ENCODE measurements around the gene RHOB.
"Not testable (repeated sequence)": the region's sequence is repeated elsewhere in the genome, so short reads cannot be mapped to it uniquely, and the experiment has no call there.

RHOB gene

DNA sequence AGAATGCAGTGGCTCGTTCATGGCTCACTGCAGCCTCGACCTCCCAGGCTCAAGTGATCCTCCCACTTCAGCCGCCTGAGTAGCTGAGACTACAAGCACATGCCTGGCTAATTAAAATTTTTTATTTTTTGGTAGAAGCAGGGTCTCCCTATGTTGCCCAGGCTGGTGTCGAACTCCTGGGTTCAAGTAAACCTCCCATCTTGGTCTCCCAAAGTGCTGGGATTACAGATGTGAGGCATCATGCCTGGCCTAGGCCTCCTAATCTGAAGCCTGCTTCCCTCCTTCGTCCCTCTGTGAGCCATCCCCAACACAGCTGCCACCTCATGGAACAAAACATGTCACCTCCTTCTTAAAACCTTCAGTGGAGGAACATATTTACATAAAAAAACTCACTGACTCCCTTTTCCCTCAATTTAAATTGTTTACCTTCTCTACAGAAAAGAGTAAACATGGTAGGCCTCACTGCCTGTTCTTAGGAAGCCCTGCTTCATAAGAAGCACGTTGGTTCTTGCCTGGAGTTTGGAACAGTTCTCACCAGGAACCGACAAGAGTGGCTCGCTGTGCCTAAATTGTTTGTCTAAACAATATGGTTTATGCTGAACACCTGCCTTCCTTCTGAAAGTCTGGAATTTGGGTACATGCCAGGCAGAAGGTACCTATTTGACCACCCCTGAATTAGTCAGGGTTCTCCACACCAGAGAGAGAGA, 12.1 kb upstream of the RHOB start:
- H3K4me1 Mint-ChIP-seq, result no peaks in the 10 kb centered on the region
- peaks cover 46% of the 10 kb centered on the region for H3K27me3 Mint-ChIP-seq
- H3K9me3 Mint-ChIP-seq, result no peaks in the 10 kb centered on the region

GRCh38 chr2:20435456-20435855, 11.4 kb upstream of the RHOB start:
- H3K27me3 Mint-ChIP-seq, result peaks cover 52% of the 10 kb centered on the region

More for the DNA sequence above, 12.1 kb upstream of the RHOB start:
- Mint-ChIP-seq H3K4me3 (no peak overlapping the region), H3K36me3 (ENCODE audit: insufficient read depth) (no peaks in the 10 kb centered on the region), H3K27ac (ENCODE audit: low read depth) (no peak overlapping the region)
- no peak for DNase-seq (ENCODE audit: low spot score in 2 of 2)
- no peak for ATAC-seq (replicated peaks; ENCODE audit: extremely low read depth, poor library complexity, severe bottlenecking)

GRCh38 chr2:20436716-20437470, 10.0 kb upstream of the RHOB start:
- ATAC-seq (replicated peaks; ENCODE audit: extremely low read depth, poor library complexity, severe bottlenecking), result no peak
- Mint-ChIP-seq H3K27me3 (peaks cover 56% of the 10 kb centered on the region), H3K9me3 (no peaks in the 10 kb centered on the region), H3K27ac (ENCODE audit: low read depth) (no peak overlapping the region), H3K4me3 (no peak overlapping the region), H3K36me3 (ENCODE audit: insufficient read depth) (no peaks in the 10 kb centered on the region), H3K4me1 (no peaks in the 10 kb centered on the region)
- DNase-seq (ENCODE audit: low spot score in 2 of 2), result no peak

More at GRCh38 chr2:20435456-20435855, 11.4 kb upstream of the RHOB start:
- not testable (repeated sequence) for H3K36me3 Mint-ChIP-seq (ENCODE audit: insufficient read depth); H3K4me1 Mint-ChIP-seq; H3K27ac Mint-ChIP-seq (ENCODE audit: low read depth); H3K4me3 Mint-ChIP-seq; DNase-seq (ENCODE audit: low spot score in 2 of 2); ATAC-seq (replicated peaks; ENCODE audit: extremely low read depth, poor library complexity, severe bottlenecking); H3K9me3 Mint-ChIP-seq

DNA sequence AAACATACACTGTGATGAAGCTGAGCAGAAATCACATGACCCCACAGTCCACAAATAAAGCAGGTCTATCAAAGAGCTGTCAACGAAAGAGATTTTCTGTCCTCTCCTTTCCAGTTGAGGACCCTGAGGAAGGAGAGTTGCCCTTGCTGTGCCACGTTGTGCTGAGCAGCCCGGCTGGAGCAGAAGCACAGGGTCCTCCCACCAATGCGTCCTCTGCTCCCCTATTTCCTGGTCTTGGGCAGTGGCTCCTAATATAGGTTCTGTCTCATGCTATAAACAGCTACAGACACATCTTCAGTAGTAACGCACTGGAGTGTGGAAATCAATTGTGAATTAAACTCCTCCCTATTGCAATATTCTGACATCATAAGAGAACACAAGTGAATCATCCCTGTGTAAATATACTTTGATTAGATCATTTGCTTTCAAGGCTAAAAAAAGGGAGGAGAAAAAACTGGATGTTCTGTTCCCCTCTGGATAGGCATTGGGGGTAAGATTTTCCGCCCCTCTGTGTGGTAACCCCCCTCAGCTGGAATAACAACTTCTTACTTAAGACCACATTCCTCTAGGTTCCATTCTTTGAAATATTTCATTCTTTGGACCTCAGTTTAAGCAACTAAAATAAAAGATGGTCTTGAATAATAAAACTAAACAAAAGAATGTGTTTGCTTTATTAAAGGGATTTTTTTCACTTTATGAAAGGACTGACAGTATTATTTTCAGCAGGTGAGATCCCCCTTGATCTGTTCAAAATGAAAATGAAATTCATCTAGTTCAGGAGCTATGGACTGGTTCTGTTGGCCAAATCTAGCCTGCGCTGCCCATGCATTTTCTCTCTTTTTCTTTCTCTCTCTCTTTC, 8.3 kb upstream of the RHOB start:
- no peaks in the 10 kb centered on the region for H3K9me3 Mint-ChIP-seq
- no peak for ATAC-seq (replicated peaks; ENCODE audit: extremely low read depth, poor library complexity, severe bottlenecking)
- H3K36me3 Mint-ChIP-seq (ENCODE audit: insufficient read depth), result peaks cover 2% of the 10 kb centered on the region
- no peak overlapping the region for H3K4me3 Mint-ChIP-seq
- no peak overlapping the region for H3K27ac Mint-ChIP-seq (ENCODE audit: low read depth)
- DNase-seq (ENCODE audit: low spot score in 2 of 2), result no peak
- peaks cover 56% of the 10 kb centered on the region for H3K27me3 Mint-ChIP-seq
- no peaks in the 10 kb centered on the region for H3K4me1 Mint-ChIP-seq

DNA sequence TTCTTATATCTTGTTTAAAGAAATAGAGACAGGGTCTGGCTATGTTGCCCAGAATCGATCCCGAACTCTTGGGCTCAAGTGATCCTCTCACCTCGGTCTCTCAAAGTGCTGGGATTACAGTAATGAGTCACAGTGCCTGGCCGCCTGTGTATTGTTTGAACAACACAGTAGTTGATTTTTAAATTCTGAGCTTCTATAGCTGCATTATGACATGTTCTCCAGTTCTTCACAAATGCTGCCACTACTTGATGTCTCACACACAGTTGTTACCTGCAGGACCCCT, 7.7 kb upstream of the RHOB start:
- Mint-ChIP-seq H3K27me3 (peaks cover 56% of the 10 kb centered on the region), H3K4me1 (no peaks in the 10 kb centered on the region), H3K27ac (ENCODE audit: low read depth) (no peak overlapping the region), H3K9me3 (no peaks in the 10 kb centered on the region), H3K36me3 (ENCODE audit: insufficient read depth) (peaks cover 2% of the 10 kb centered on the region), H3K4me3 (no peak overlapping the region)
- no peak for DNase-seq (ENCODE audit: low spot score in 2 of 2)
- ATAC-seq (replicated peaks; ENCODE audit: extremely low read depth, poor library complexity, severe bottlenecking), result no peak

GRCh38 chr2:20439503-20439902, 7.4 kb upstream of the RHOB start:
- DNase-seq (ENCODE audit: low spot score in 2 of 2) (no peak), ATAC-seq (replicated peaks; ENCODE audit: extremely low read depth, poor library complexity, severe bottlenecking) (peak; percentile 10)
- H3K9me3 Mint-ChIP-seq, result no peaks in the 10 kb centered on the region
- no peaks in the 10 kb centered on the region for H3K4me1 Mint-ChIP-seq
- H3K36me3 Mint-ChIP-seq (ENCODE audit: insufficient read depth), result peaks cover 2% of the 10 kb centered on the region
- H3K4me3 Mint-ChIP-seq, result no peak overlapping the region
- H3K27me3 Mint-ChIP-seq, result peaks cover 56% of the 10 kb centered on the region
- no peak overlapping the region for H3K27ac Mint-ChIP-seq (ENCODE audit: low read depth)

- no peak for DNase-seq (ENCODE audit: low spot score in 2 of 2)
- peaks cover 4% of the 10 kb centered on the region for H3K36me3 Mint-ChIP-seq (ENCODE audit: insufficient read depth)
- H3K4me1 Mint-ChIP-seq, result no peaks in the 10 kb centered on the region
- no peak overlapping the region for H3K27ac Mint-ChIP-seq (ENCODE audit: low read depth)
- ATAC-seq (replicated peaks; ENCODE audit: extremely low read depth, poor library complexity, severe bottlenecking), result no peak
- peaks cover 51% of the 10 kb centered on the region for H3K27me3 Mint-ChIP-seq
- H3K9me3 Mint-ChIP-seq, result no peaks in the 10 kb centered on the region
- H3K4me3 Mint-ChIP-seq, result no peak overlapping the region
Measured at GRCh38 chr2:20440001-20440560, 6.8 kb upstream of the RHOB start.

DNA sequence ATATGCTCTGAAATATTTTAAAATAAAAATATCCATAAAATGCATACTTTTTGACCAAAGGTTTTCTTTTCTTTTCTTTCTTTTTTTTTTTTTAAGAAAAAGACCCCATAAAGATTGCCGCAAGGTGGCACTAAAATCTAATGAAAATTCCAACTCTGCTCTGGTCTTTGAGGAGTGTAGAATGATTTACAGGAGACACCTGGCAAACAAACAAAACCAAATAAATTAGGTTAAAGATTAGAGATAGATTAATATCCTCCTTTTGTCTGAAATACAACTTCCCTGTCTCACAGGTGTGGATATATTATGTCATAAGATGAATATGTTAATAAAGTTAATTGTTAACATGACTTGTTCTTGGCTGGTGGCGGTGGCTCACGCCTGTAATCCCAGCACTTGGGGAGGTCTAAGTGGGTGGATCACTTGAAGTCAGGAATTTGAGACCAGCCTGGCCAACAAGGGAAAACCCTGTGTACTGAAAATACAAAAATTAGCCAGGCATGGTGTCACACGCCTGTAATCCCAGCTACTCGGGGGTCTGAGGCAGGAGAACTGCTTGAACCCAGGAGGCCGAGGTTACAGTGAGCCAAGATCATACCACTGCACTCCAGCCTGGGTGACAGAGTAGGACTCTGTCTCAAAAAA, 3.5 kb upstream of the RHOB start:
- peaks cover 12% of the 10 kb centered on the region for H3K36me3 Mint-ChIP-seq (ENCODE audit: insufficient read depth)
- ATAC-seq (replicated peaks; ENCODE audit: extremely low read depth, poor library complexity, severe bottlenecking) (no peak), DNase-seq (ENCODE audit: low spot score in 2 of 2) (no peak)
- no peak overlapping the region for H3K4me3 Mint-ChIP-seq
- H3K9me3 Mint-ChIP-seq, result no peaks in the 10 kb centered on the region
- H3K27me3 Mint-ChIP-seq, result peaks cover 23% of the 10 kb centered on the region
- peaks cover 8% of the 10 kb centered on the region for H3K4me1 Mint-ChIP-seq
- no peak overlapping the region for H3K27ac Mint-ChIP-seq (ENCODE audit: low read depth)

DNA sequence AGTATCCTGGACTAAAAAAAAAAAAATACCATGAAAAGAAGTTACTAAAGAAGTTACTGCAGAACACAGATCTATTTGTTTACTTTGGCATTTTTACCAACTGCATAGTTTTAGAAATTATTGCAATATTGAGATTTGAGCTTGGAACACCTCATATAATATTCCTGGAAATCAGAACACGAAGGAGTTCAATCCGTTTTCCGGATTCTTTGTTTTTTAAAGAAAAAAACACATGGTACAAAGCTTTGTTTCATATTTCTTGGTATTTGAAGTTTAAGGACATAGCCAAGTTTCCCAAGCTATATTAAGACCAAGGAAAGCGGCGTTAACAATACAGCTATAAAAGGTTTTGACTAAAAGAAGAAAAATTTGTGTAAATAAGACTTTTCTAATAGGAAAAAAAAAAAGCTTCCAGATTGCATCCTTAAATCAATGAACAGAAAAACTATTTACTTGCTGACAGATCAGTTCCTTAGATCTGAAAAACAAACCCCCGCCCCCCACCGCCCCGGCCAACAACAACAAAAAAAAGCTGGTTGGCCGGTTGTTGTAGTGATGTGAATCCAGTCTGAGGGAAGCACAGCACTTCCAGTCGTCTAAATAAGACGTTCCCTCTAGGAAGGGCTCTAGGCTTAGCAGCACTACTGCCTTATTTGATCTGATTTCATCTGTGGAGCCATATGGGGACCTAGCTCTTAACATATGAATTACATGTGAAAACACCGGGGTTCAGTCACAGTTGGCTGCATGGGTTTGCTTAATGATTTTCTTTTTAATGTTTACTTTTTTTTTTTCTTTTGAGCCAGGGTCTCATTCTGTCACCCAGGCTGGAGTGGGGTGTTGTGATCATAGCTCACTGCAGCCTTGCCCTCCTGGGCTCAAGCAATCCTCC, 2.5 kb upstream of the RHOB start:
- DNase-seq (ENCODE audit: low spot score in 2 of 2) (no peak), ATAC-seq (replicated peaks; ENCODE audit: extremely low read depth, poor library complexity, severe bottlenecking) (no peak)
- Mint-ChIP-seq H3K4me1 (peaks cover 8% of the 10 kb centered on the region), H3K27ac (ENCODE audit: low read depth) (no peak overlapping the region), H3K36me3 (ENCODE audit: insufficient read depth) (peaks cover 13% of the 10 kb centered on the region), H3K27me3 (peaks cover 14% of the 10 kb centered on the region), H3K4me3 (no peak overlapping the region), H3K9me3 (no peaks in the 10 kb centered on the region)

DNA sequence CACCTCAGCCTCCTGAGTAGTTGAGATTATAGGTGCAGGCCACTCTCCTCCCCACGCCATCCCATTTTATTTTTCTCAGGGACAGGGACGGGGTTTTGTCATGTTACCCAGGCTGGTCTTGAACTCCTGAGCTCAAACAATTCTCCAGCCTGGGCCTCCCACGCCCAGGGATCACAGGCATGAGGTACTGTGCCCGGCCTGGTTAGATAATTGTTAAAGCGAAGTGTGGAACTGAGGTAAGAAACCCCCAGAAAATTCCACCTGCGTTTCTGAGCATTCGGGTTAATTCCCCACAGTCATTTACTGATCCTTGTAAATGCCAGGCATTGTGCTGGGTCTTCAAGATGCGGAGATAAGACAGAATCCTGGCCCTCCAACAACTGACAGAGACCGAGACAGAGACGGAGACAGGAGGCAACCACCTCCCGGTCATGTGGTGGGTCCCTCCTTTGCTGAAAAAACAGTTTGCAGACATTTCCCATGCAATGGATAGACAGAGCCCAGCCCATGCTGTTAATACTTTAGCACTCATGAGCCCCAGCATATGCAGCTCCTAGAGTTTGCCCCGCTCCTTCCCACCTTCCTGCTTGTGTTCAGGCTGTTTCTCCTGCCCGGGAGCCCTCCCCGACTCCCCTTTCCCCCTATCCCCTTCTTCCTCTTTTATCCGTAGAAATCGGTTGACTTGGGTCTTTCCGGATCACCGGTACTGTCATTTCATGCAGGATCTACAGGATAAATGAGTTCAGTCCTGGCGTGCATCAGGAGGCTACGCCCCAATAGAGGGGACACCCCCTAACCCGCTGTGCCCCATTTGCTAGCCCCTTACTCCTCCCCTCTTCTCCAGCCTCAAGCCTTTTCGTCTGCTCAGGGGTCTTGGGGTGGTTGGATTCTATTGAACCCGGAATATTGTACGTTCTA, 1.6 kb upstream of the RHOB start:
- DNase-seq (ENCODE audit: low spot score in 2 of 2) (no peak), ATAC-seq (replicated peaks; ENCODE audit: extremely low read depth, poor library complexity, severe bottlenecking) (no peak)
- Mint-ChIP-seq H3K9me3 (no peaks in the 10 kb centered on the region), H3K27me3 (peaks cover 6% of the 10 kb centered on the region), H3K36me3 (ENCODE audit: insufficient read depth) (peaks cover 14% of the 10 kb centered on the region), H3K4me1 (peaks cover 8% of the 10 kb centered on the region), H3K27ac (ENCODE audit: low read depth) (no peak overlapping the region), H3K4me3 (no peak overlapping the region)

Measured in central memory CD8-positive, alpha-beta T cell (primary cell).